HG02938 (cell line): ENCODE results near the gene HSPA1B.

Experiments used
- ATAC-seq: cut with Tn5 transposase; IDR thresholded peaks from one replicate; pipeline ENCODE4 v1.9.1; 2021; ENCODE audit warnings: mild to moderate bottlenecking, moderate library complexity; ENCODE audit not compliant: unreplicated experiment

The HSPA1B gene

DNA sequence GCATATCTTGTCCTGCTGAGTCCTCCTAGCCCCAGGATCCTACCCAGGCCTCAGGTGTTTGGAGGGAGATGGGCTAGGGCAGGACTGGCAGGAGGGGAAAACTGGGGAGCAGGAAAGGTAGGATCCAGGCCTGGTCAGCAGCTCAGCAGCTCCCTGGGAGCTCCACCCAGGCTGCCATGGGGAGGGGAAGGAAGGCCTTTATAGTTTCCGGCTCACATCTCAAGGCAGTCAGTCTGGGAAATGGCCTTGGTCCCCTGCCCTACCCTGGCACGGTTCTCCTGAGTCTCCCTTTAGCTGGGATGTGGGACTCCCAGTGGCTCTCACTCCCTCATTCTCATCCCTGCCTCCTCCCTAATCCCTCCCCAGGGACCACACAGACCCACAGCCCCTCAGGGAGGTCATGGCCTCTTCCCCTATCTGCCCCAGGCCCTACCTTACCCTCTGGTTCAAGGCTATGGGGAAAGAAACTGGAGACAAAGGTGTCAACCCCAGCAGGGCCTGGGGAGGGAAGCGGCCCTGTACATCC lies 49.6 kb downstream of the HSPA1B start:
- ATAC-seq, result no peak

DNA sequence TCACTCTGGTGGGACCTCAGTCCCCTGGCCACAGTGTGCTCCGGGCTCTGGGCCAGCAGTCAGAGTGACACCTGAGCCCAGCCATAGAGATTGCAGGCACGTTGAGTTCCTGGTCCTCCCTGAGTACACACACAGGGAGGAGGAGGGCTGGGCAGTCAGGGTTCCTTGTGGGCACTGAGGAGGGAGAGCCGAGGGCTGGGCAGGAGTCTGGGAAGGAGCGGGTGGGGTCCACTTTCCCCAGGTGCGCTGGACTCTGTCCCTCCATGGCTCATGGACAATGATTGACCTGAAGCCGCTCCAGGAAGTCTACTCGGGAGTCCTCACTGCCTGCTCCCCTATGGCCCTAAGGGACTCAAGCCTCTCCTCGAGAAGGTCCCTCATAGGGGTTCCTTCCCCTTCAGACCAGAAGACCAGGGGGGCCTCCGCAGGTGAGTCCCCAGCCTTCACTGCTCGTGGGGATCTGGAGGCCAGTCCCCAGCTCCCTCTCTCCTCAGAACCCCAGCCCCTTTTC lies 50.2 kb downstream of the HSPA1B start:
- no peak for ATAC-seq

DNA sequence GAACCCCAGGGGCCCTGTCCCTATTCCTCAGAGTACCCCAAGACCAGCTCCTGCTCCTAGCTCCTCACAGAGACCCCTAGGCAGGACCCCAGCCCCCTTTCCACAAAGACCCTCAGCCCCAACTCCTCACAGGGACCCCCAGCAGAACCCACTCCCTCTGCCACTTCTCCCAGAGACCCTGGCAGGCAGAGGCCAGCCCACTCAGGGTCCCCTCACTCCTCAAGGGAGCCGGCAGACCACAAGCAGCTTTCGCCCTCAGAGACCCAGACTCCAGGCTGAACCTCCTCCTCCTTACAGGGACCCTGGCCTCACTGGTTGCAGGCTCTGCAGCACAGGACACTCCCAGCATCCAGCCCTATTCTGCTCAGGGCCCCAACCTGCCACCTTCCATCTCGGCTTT lies 50.7 kb downstream of the HSPA1B start:
- no peak for ATAC-seq

DNA sequence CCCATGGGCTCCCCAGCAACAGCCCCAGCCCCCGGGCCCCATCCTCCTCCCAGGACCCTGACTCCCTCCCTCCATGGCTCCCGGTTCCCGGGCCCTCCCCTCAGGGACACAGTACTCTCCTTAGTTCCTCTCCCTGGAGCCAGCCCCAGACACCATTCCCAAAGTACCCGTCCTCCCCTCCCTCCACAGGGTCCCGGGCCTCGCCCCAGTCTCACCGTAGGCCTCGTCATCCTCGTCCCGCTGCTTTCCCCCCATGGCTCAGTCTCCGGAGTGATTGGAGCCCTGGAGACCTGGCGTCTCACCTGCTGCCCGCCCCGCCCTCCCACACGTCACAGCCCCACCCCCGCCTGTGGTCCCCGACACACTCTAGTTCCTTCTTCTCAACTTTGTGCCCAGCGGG lies 51.2 kb downstream of the HSPA1B start, which contains the start of gene SLC44A4:
SLC44A4 (minus strand) TSS at position 272 of the 400 bp plus-strand sequence; CDS start at position 255, 17 bp downstream.
- ATAC-seq, result no peak

DNA sequence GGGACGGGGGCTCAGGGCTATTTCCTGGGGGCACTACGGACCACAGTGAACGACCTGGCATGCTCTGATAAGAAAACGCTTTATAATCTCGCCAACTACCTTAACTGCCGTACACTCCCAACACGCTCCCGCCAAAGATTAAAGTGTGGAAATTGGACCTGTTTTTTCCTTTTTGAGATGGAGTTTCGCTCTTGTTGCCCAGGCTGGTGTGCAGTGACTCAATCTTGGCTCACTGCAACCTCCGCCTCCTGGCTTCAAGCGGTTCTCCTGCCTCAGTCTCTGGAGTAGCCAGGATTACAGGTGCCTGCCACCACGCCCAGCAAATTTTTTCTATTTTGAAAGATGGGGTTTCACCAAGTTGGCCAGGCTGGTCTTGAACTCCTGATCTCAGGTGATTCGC lies 51.6 kb downstream of the HSPA1B start:
- ATAC-seq, result no peak
